C4-2B (cell line): ENCODE results near the gene SLC6A12.

Source experiments
- CTCF ChIP-seq: fragments of 450-650 bp; conservative IDR thresholded peaks from 2 replicates; pipeline ENCODE4 v1.5.1; 2017; ENCODE audit warnings: mild to moderate bottlenecking
- ZFX ChIP-seq: fragments of 450-650 bp; IDR thresholded peaks from 2 replicates; pipeline ENCODE4 v1.6.1; 2017

- no peak for TF ChIP-seq CTCF
- no peak for TF ChIP-seq ZFX
Observed at GRCh38 chr12:210277-211141, 3.4 kb downstream of the SLC6A12 start.
